Hematopoietic multipotent progenitor cell treated with erythropoietin and hydrocortisone succinate and interleukin-3 and kit ligand, for 4 days (in vitro differentiated cells): Measurements from ENCODE around the gene LPA.
"Not testable (repeated sequence)": the region's sequence is repeated elsewhere in the genome, so short reads cannot be mapped to it uniquely, and the experiment has no call there.

Experiments used
- DNase-seq: peaks from one replicate; pipeline ENCODE4 v3.0.0-alpha.2; 2015

Gene LPA

GRCh38 chr6:160664198-160664597, at the start of gene LPA:
Gene LPA, minus strand, starts transcription at chr6:160664275. Its CDS starts 61 bp downstream, at chr6:160664214.
- DNase-seq: not testable (repeated sequence)

- not testable (repeated sequence) for DNase-seq
These were observed 44.9 kb upstream of the LPA start for GRCh38 chr6:160708993-160709392.

- DNase-seq: not testable (repeated sequence)
These were observed 40.6 kb upstream of the LPA start for GRCh38 chr6:160704688-160705087.

- DNase-seq: not testable (repeated sequence)
These were observed 38.0 kb upstream of the LPA start, which contains the start of gene PLG for GRCh38 chr6:160701918-160702680. Gene PLG, plus strand, starts transcription at chr6:160702244. Its CDS starts 61 bp downstream, at chr6:160702305.

- no peak for DNase-seq
These were observed 33.8 kb upstream of the LPA start for GRCh38 chr6:160697826-160698225.

GRCh38 chr6:160696884-160697283, 32.8 kb upstream of the LPA start:
- not testable (repeated sequence) for DNase-seq

GRCh38 chr6:160695622-160696021, 31.5 kb upstream of the LPA start:
- DNase-seq: not testable (repeated sequence)

- DNase-seq: not testable (repeated sequence)
These were observed 30.9 kb upstream of the LPA start for GRCh38 chr6:160695025-160695424.

- no peak for DNase-seq
These were observed 28.4 kb upstream of the LPA start for GRCh38 chr6:160692369-160692959.

- DNase-seq: no peak
These were observed 27.5 kb upstream of the LPA start for GRCh38 chr6:160691617-160692016.

- DNase-seq: no peak
These were observed 26.4 kb upstream of the LPA start for GRCh38 chr6:160690458-160690857.

- DNase-seq: no peak
These were observed 21.8 kb upstream of the LPA start for GRCh38 chr6:160685762-160686450.

GRCh38 chr6:160685101-160685761, 21.2 kb upstream of the LPA start:
- DNase-seq: not testable (repeated sequence)

GRCh38 chr6:160679402-160679769, 15.3 kb upstream of the LPA start:
- peak; percentile 9 for DNase-seq

- no peak for DNase-seq
These were observed 14.8 kb upstream of the LPA start for GRCh38 chr6:160678744-160679401.

GRCh38 chr6:160678230-160678629, 14.2 kb upstream of the LPA start:
- DNase-seq: no peak

- not testable (repeated sequence) for DNase-seq
These were observed 12.3 kb upstream of the LPA start for GRCh38 chr6:160676418-160676817.

GRCh38 chr6:160668589-160668988, 4.5 kb upstream of the LPA start:
- no peak for DNase-seq

GRCh38 chr6:160667639-160668481, 3.8 kb upstream of the LPA start:
- DNase-seq: peak; percentile 41

- DNase-seq: no peak
These were observed 1.2 kb downstream of the LPA start for GRCh38 chr6:160662842-160663241.

- no peak for DNase-seq
These were observed 1.6 kb downstream of the LPA start for GRCh38 chr6:160662429-160662828.

- DNase-seq: no peak
These were observed 2.9 kb downstream of the LPA start for GRCh38 chr6:160661216-160661615.
